Measurements from ENCODE around the gene GASK1A.

- no peak for TF ChIP-seq CTCF (IDR thresholded peaks at IDR 0.05; ENCODE audit: insufficient read depth, low read length, poor library complexity, severe bottlenecking)
- TF ChIP-seq EZH2phosphoT487 (conservative IDR thresholded peaks at IDR 0.05; ENCODE audit: low read length): no peak
These were observed 100.6 kb downstream of the GASK1A start for GRCh38 chr3:43079536-43080332.

Data from SU-DHL-6 (cell line).